Cardiac atrium fibroblast (primary cell): ENCODE measurements around the gene CDC25A. TPM values are rescaled to one million over a fixed set of nuclear protein-coding genes. Genes with fewer than 3 reads are reported as not detected.

Source experiments
- total RNA-seq: library from RNA; depleted of rRNA; stranded (reverse); fragments of >200 nt; gene quantifications from 2 replicates; pipeline ENCODE4 v1.2.3, GENCODE V29; 2015

Gene CDC25A
- total RNA-seq = 2.3 and 3.6 TPM in 2 replicates

GRCh38 chr3:48188266-48189201 is at the start of gene CDC25A:
Gene CDC25A (minus strand): TSS chr3:48188417. CDS start chr3:48187947, 470 bp downstream.

GRCh38 chr3:48222616-48223513 is 34.6 kb upstream of the CDC25A start, which contains the start of gene CAMP:
Gene CAMP (plus strand): TSS chr3:48223495. CDS start chr3:48223512, 17 bp downstream.

Other genes starting within 250 kb of the CDC25A start
- 127 and 134 TPM in 2 replicates for gene MAP4, start 172.0 kb downstream of the CDC25A start, total RNA-seq
- gene CAMP, start 35.1 kb upstream of the CDC25A start, total RNA-seq = 4.4 TPM in 1 of 2 replicates, not detected in the other
- gene ZNF589, start 52.7 kb upstream of the CDC25A start, total RNA-seq = 2.4 and 2.7 TPM in 2 replicates
- 20.2 and 22.4 TPM in 2 replicates for gene NME6, start 113.0 kb upstream of the CDC25A start, total RNA-seq
- gene SPINK8, start 145.2 kb upstream of the CDC25A start, total RNA-seq = not detected in 2 replicates
- not detected in 2 replicates for gene FBXW12, start 183.8 kb upstream of the CDC25A start, total RNA-seq
- gene PLXNB1, start 241.7 kb upstream of the CDC25A start, total RNA-seq = 9.2 and 20.9 TPM in 2 replicates